DND-41 (cell line): ENCODE measurements around the gene NBEA.

Source experiments
- CTCF ChIP-seq: IDR thresholded peaks from 2 replicates; pipeline ENCODE4 v1.5.1; 2012; ENCODE audit warnings: borderline replicate concordance, low read length, moderate library complexity, mild to moderate bottlenecking; ENCODE audit not compliant: poor library complexity, severe bottlenecking; ENCODE audit errors: extremely low read depth
- EZH2 ChIP-seq: IDR thresholded peaks from 3 replicates; pipeline ENCODE4 v1.6.1; 2012; ENCODE audit warnings: borderline replicate concordance, low read depth, mild to moderate bottlenecking, moderate library complexity, low read length, inconsistent platforms; ENCODE audit not compliant: severe bottlenecking

DNA sequence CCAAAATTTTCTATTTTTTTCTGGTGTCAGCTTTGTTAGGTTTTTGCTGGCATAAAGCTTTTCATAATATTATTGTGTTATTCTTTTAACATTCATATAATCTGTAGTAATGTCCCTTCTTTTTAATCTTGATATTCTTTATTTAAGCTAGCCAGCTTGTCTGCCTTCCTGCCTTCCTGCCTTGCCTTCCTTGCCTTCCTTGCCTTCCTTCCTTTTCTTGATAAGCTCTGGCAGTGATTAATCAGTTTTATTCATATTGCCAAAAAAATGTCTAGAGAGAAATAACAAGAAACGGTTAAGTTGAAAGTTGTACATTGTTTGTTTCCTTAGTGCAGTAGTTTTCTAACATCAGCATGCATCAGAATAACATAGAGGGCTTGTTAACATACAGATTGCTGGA, 277.0 kb downstream of the NBEA start:
- no peak for TF ChIP-seq EZH2
- no peak for TF ChIP-seq CTCF
